ENCODE measurements around the gene ADAMTS12. TPM values are rescaled to one million over a fixed set of nuclear protein-coding genes. Genes with fewer than 3 reads are reported as not detected.

Gene ADAMTS12
- total and polyA plus RNA-seq, 4 donors, result 0.49 to 6.4 (median 2.3) TPM

DNA sequence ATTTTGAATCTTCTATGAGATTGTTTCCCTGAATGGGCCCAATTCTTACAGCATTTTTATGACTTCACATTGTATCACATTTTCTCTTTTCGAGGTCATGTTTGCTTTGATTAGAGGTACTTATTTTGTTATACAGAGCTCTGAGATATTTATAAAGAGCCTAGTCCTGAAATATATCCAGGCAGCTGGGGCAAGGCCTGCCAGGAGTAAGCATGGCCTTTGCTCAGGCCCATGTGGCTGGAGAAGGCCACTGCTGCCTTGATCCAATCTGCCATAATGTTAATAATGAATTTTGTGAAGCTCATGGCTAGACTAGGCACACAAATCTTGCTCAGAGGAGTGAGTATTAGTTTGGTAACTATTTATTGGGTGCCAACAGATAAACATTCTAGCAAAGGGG is 355.0 kb downstream of the ADAMTS12 start:
- 87% methylated on average over 1 of the region's 1 CpG for WGBS
- TF ChIP-seq, protein P1, sequence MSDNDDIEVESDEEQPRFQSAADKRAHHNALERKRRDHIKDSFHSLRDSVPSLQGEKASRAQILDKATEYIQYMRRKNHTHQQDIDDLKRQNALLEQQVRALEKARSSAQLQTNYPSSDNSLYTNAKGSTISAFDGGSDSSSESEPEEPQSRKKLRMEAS (IDR thresholded peaks at IDR 0.05), result no peak
- TF ChIP-seq, protein P2, sequence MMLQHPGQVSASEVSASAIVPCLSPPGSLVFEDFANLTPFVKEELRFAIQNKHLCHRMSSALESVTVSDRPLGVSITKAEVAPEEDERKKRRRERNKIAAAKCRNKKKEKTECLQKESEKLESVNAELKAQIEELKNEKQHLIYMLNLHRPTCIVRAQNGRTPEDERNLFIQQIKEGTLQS (IDR thresholded peaks at IDR 0.05), result no peak
- TF ChIP-seq NR2F2 (IDR thresholded peaks at IDR 0.05) (no peak), FOXA1 (IDR thresholded peaks at IDR 0.05) (no peak), EGR1 (IDR thresholded peaks at IDR 0.05; ENCODE audit: low read depth in 2 of 2) (no peak), YY1 (IDR thresholded peaks at IDR 0.05) (no peak), SP1 (IDR thresholded peaks at IDR 0.05) (no peak), TAF1 (conservative IDR thresholded peaks at IDR 0.05) (no peak), FOXA2 (IDR thresholded peaks at IDR 0.05) (no peak), JUND (IDR thresholded peaks at IDR 0.05) (no peak)
- TF ChIP-seq, protein P3, sequence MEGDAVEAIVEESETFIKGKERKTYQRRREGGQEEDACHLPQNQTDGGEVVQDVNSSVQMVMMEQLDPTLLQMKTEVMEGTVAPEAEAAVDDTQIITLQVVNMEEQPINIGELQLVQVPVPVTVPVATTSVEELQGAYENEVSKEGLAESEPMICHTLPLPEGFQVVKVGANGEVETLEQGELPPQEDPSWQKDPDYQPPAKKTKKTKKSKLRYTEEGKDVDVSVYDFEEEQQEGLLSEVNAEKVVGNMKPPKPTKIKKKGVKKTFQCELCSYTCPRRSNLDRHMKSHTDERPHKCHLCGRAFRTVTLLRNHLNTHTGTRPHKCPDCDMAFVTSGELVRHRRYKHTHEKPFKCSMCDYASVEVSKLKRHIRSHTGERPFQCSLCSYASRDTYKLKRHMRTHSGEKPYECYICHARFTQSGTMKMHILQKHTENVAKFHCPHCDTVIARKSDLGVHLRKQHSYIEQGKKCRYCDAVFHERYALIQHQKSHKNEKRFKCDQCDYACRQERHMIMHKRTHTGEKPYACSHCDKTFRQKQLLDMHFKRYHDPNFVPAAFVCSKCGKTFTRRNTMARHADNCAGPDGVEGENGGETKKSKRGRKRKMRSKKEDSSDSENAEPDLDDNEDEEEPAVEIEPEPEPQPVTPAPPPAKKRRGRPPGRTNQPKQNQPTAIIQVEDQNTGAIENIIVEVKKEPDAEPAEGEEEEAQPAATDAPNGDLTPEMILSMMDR (IDR thresholded peaks at IDR 0.05; ENCODE audit: low read depth, low read length, missing input control), result no peak
- TF ChIP-seq, protein P4, sequence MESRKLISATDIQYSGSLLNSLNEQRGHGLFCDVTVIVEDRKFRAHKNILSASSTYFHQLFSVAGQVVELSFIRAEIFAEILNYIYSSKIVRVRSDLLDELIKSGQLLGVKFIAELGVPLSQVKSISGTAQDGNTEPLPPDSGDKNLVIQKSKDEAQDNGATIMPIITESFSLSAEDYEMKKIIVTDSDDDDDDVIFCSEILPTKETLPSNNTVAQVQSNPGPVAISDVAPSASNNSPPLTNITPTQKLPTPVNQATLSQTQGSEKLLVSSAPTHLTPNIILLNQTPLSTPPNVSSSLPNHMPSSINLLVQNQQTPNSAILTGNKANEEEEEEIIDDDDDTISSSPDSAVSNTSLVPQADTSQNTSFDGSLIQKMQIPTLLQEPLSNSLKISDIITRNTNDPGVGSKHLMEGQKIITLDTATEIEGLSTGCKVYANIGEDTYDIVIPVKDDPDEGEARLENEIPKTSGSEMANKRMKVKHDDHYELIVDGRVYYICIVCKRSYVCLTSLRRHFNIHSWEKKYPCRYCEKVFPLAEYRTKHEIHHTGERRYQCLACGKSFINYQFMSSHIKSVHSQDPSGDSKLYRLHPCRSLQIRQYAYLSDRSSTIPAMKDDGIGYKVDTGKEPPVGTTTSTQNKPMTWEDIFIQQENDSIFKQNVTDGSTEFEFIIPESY (IDR thresholded peaks at IDR 0.05), result no peak

DNA sequence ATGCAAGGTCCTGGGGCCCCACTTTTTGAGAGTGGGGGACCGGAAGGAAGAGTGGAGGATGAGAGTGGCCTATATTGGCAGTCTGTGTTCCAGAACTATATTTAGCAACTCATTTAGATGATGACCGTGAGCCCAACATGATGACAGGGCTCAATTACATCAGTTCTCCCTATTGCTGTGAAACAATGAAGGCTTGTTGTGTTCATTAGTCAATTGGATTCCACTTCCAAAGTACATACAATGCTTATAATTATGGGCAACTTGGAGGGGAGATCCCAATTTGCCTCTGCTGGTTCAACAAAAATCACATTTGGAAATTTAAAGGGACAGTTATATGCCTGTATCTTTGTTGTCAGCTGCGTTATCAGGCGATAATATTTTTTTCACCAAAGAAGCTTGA is 360.0 kb downstream of the ADAMTS12 start:
- DNase-seq (ENCODE audit: low spot score), result no peak
- Histone ChIP-seq H3K9ac (ENCODE audit: low read depth in 1 of 2, low read length in 2 of 2) (no peak overlapping the region), H3K4me1 (ENCODE audit: control insufficient read depth in 4 of 4, insufficient read depth in 4 of 4, low read length in 3 of 4) (no peaks in the 10 kb centered on the region), H3K9me3 (ENCODE audit: control insufficient read depth in 4 of 4, low read length in 3 of 4) (no peaks in the 10 kb centered on the region), H3K36me3 (ENCODE audit: control insufficient read depth in 4 of 4, insufficient read depth in 3 of 4, low read depth in 1 of 4, low read length in 3 of 4) (no peaks in the 10 kb centered on the region), H3K4me3 (ENCODE audit: low read depth in 1 of 3, low read length in 3 of 3) (no peak overlapping the region), H3K27ac (ENCODE audit: low read depth in 1 of 2, low read length in 2 of 2) (no peak overlapping the region), H3K27me3 (ENCODE audit: control insufficient read depth in 4 of 4, insufficient read depth in 4 of 4, low read length in 3 of 4) (no peaks in the 10 kb centered on the region)
- TF ChIP-seq GABPA (IDR thresholded peaks at IDR 0.05 in 1 of 2, conservative IDR thresholded peaks at IDR 0.05 in 1 of 2), result no peak
- TF ChIP-seq NR2F2 (IDR thresholded peaks at IDR 0.05), result no peak
- TF ChIP-seq, protein P1 (IDR thresholded peaks at IDR 0.05), result no peak
- TF ChIP-seq, protein P4 (IDR thresholded peaks at IDR 0.05), result no peak
- no peak for TF ChIP-seq RAD21 (IDR thresholded peaks at IDR 0.05)
- TF ChIP-seq YY1 (IDR thresholded peaks at IDR 0.05), result no peak
- no peak for TF ChIP-seq TAF1 (conservative IDR thresholded peaks at IDR 0.05)
- no peak for TF ChIP-seq EGR1 (IDR thresholded peaks at IDR 0.05; ENCODE audit: low read depth in 2 of 2)
- TF ChIP-seq, protein P3 (IDR thresholded peaks at IDR 0.05; ENCODE audit: low read depth, low read length, missing input control), result no peak
- 88% methylated on average over 4 of the region's 4 CpGs for WGBS

More for the DNA sequence above, 355.0 kb downstream of the ADAMTS12 start:
- no peaks in the 10 kb centered on the region for H3K27me3 ChIP-seq (ENCODE audit: control insufficient read depth in 4 of 4, insufficient read depth in 4 of 4, low read length in 3 of 4)
- no peak for DNase-seq (ENCODE audit: low spot score)
- H3K27ac ChIP-seq (ENCODE audit: low read depth in 1 of 2, low read length in 2 of 2), result no peak overlapping the region
- H3K9ac ChIP-seq (ENCODE audit: low read depth in 1 of 2, low read length in 2 of 2), result no peak overlapping the region
- H3K4me3 ChIP-seq (ENCODE audit: low read depth in 1 of 3, low read length in 3 of 3), result no peak overlapping the region
- no peaks in the 10 kb centered on the region for H3K9me3 ChIP-seq (ENCODE audit: control insufficient read depth in 4 of 4, low read length in 3 of 4)
- H3K36me3 ChIP-seq (ENCODE audit: control insufficient read depth in 4 of 4, insufficient read depth in 3 of 4, low read depth in 1 of 4, low read length in 3 of 4), result no peaks in the 10 kb centered on the region
- no peaks in the 10 kb centered on the region for H3K4me1 ChIP-seq (ENCODE audit: control insufficient read depth in 4 of 4, insufficient read depth in 4 of 4, low read length in 3 of 4)

Data from liver (tissue), 9 donors.